ENCODE data around the gene CD74.

CD74 gene

GRCh38 chr5:150444770-150445169 is 32.1 kb upstream of the CD74 start:
- Histone ChIP-seq H3K36me3 (replicated peaks in 1 of 2; ENCODE audit: control insufficient read depth in 2 of 2, insufficient read depth in 2 of 2, low read length in 2 of 2) (peaks cover 51 to 65% of the 10 kb centered on the region in 2 donors), H2BK15ac (ENCODE audit: low read length) (no peak overlapping the region), H2AFZ (ENCODE audit: low read length) (no peak overlapping the region), H3K4ac (ENCODE audit: low read length) (no peak overlapping the region), H3K18ac (ENCODE audit: low read length) (no peak overlapping the region), H2AK5ac (ENCODE audit: low read depth, low read length) (no peak overlapping the region), H3K23ac (ENCODE audit: low read depth, low read length, poor library complexity) (no peak overlapping the region), H3K4me2 (ENCODE audit: insufficient read depth, low read length, poor library complexity, severe bottlenecking) (no peak overlapping the region), H3K4me3 (ENCODE audit: low read length in 2 of 2) (no peak overlapping the region), H2BK120ac (ENCODE audit: low read depth, low read length) (no peak overlapping the region), H3K9ac (ENCODE audit: low read depth, low read length, poor library complexity) (no peak overlapping the region), H2BK5ac (ENCODE audit: low read length) (no peak overlapping the region), H3K27me3 (ENCODE audit: control insufficient read depth in 3 of 3, insufficient read depth in 3 of 3, low read depth in 1 of 3, low read length in 3 of 3) (no peaks in the 10 kb centered on the region), H2BK12ac (ENCODE audit: low read length) (no peak overlapping the region), H4K91ac (ENCODE audit: low read depth, low read length, poor library complexity) (no peak overlapping the region), H3K9me3 (replicated peaks in 1 of 2; ENCODE audit: control insufficient read depth in 2 of 2, insufficient read depth in 1 of 2, low read depth in 1 of 2, low read length in 2 of 2) (peaks cover 0 to 1% of the 10 kb centered on the region in 2 donors), H3K27ac (replicated peaks; ENCODE audit: low read length) (no peak overlapping the region), H3K14ac (ENCODE audit: low read length) (no peak overlapping the region), H4K8ac (ENCODE audit: low read depth, low read length) (no peak overlapping the region), H3K79me1 (ENCODE audit: low read depth, low read length) (peaks cover 9% of the 10 kb centered on the region), H3K4me1 (ENCODE audit: control insufficient read depth in 2 of 2, insufficient read depth in 1 of 2, low read depth in 1 of 2, low read length in 2 of 2) (peaks cover 6 to 10% of the 10 kb centered on the region in 2 donors)
- DNase-seq (ENCODE audit: low spot score) = no peak
- WGBS, 2 donors (ENCODE audit: extremely low coverage in 2 of 2, insufficient read length in 2 of 2, insufficient replicate concordance in 1 of 2) = no CpG with 5 or more reads among the region's 9 CpGs

- Histone ChIP-seq H3K4me1 (ENCODE audit: control insufficient read depth in 2 of 2, insufficient read depth in 1 of 2, low read depth in 1 of 2, low read length in 2 of 2) (peaks cover 6 to 9% of the 10 kb centered on the region in 2 donors), H2AK5ac (ENCODE audit: low read depth, low read length) (no peak overlapping the region), H3K79me1 (ENCODE audit: low read depth, low read length) (peaks cover 9% of the 10 kb centered on the region), H3K18ac (ENCODE audit: low read length) (no peak overlapping the region), H3K27ac (replicated peaks; ENCODE audit: low read length) (no peak overlapping the region), H4K91ac (ENCODE audit: low read depth, low read length, poor library complexity) (no peak overlapping the region), H3K23ac (ENCODE audit: low read depth, low read length, poor library complexity) (peak overlapping the region; percentile 32), H3K14ac (ENCODE audit: low read length) (no peak overlapping the region), H3K4me2 (ENCODE audit: insufficient read depth, low read length, poor library complexity, severe bottlenecking) (no peak overlapping the region), H2BK120ac (ENCODE audit: low read depth, low read length) (no peak overlapping the region), H3K36me3 (replicated peaks in 1 of 2; ENCODE audit: control insufficient read depth in 2 of 2, insufficient read depth in 2 of 2, low read length in 2 of 2) (peaks cover 50 to 61% of the 10 kb centered on the region in 2 donors), H3K9ac (ENCODE audit: low read depth, low read length, poor library complexity) (no peak overlapping the region), H4K8ac (ENCODE audit: low read depth, low read length) (no peak overlapping the region), H2BK15ac (ENCODE audit: low read length) (no peak overlapping the region), H3K4me3 (ENCODE audit: low read length in 2 of 2) (no peak overlapping the region), H3K9me3 (replicated peaks in 1 of 2; ENCODE audit: control insufficient read depth in 2 of 2, insufficient read depth in 1 of 2, low read depth in 1 of 2, low read length in 2 of 2) (peaks cover 0 to 1% of the 10 kb centered on the region in 2 donors), H2BK5ac (ENCODE audit: low read length) (no peak overlapping the region), H3K4ac (ENCODE audit: low read length) (no peak overlapping the region), H2BK12ac (ENCODE audit: low read length) (no peak overlapping the region), H2AFZ (ENCODE audit: low read length) (no peak overlapping the region), H3K27me3 (ENCODE audit: control insufficient read depth in 3 of 3, insufficient read depth in 3 of 3, low read depth in 1 of 3, low read length in 3 of 3) (no peaks in the 10 kb centered on the region)
- no CpG with 5 or more reads among the region's 15 CpGs for WGBS, 2 donors (ENCODE audit: extremely low coverage in 2 of 2, insufficient read length in 2 of 2, insufficient replicate concordance in 1 of 2)
- no peak for DNase-seq (ENCODE audit: low spot score)
Measured at GRCh38 chr5:150443242-150444075, 30.7 kb upstream of the CD74 start.

GRCh38 chr5:150442699-150443080 is 30.0 kb upstream of the CD74 start:
- H3K18ac ChIP-seq (ENCODE audit: low read length) = no peak overlapping the region
- no peak overlapping the region for H2AK5ac ChIP-seq (ENCODE audit: low read depth, low read length)
- no peak overlapping the region for H3K9ac ChIP-seq (ENCODE audit: low read depth, low read length, poor library complexity)
- no peak overlapping the region for H2BK120ac ChIP-seq (ENCODE audit: low read depth, low read length)
- no peak overlapping the region for H2BK12ac ChIP-seq (ENCODE audit: low read length)
- peaks cover 0 to 1% of the 10 kb centered on the region in 2 donors for H3K9me3 ChIP-seq (replicated peaks in 1 of 2; ENCODE audit: control insufficient read depth in 2 of 2, insufficient read depth in 1 of 2, low read depth in 1 of 2, low read length in 2 of 2)
- no peak for DNase-seq (ENCODE audit: low spot score)
- H3K4me2 ChIP-seq (ENCODE audit: insufficient read depth, low read length, poor library complexity, severe bottlenecking) = no peak overlapping the region
- no CpG with 5 or more reads among the region's 6 CpGs for WGBS, 2 donors (ENCODE audit: extremely low coverage in 2 of 2, insufficient read length in 2 of 2, insufficient replicate concordance in 1 of 2)
- no peaks in the 10 kb centered on the region for H3K27me3 ChIP-seq (ENCODE audit: control insufficient read depth in 3 of 3, insufficient read depth in 3 of 3, low read depth in 1 of 3, low read length in 3 of 3)
- peaks cover 6% of the 10 kb centered on the region for H3K79me1 ChIP-seq (ENCODE audit: low read depth, low read length)
- no peak overlapping the region for H3K23ac ChIP-seq (ENCODE audit: low read depth, low read length, poor library complexity)
- no peak overlapping the region for H4K91ac ChIP-seq (ENCODE audit: low read depth, low read length, poor library complexity)
- H3K4ac ChIP-seq (ENCODE audit: low read length) = no peak overlapping the region
- no peak overlapping the region for H2BK15ac ChIP-seq (ENCODE audit: low read length)
- H2AFZ ChIP-seq (ENCODE audit: low read length) = no peak overlapping the region
- no peak overlapping the region for H3K4me3 ChIP-seq (ENCODE audit: low read length in 2 of 2)
- no peak overlapping the region for H3K27ac ChIP-seq (replicated peaks; ENCODE audit: low read length)
- peaks cover 44 to 53% of the 10 kb centered on the region in 2 donors for H3K36me3 ChIP-seq (replicated peaks in 1 of 2; ENCODE audit: control insufficient read depth in 2 of 2, insufficient read depth in 2 of 2, low read length in 2 of 2)
- H3K14ac ChIP-seq (ENCODE audit: low read length) = no peak overlapping the region
- peaks cover 0 to 3% of the 10 kb centered on the region in 2 donors for H3K4me1 ChIP-seq (ENCODE audit: control insufficient read depth in 2 of 2, insufficient read depth in 1 of 2, low read depth in 1 of 2, low read length in 2 of 2)
- no peak overlapping the region for H4K8ac ChIP-seq (ENCODE audit: low read depth, low read length)
- H2BK5ac ChIP-seq (ENCODE audit: low read length) = no peak overlapping the region

- no peak overlapping the region for H3K4me3 ChIP-seq (ENCODE audit: low read length in 2 of 2)
- no peak overlapping the region for H3K4ac ChIP-seq (ENCODE audit: low read length)
- no peak overlapping the region for H4K91ac ChIP-seq (ENCODE audit: low read depth, low read length, poor library complexity)
- H3K4me2 ChIP-seq (ENCODE audit: insufficient read depth, low read length, poor library complexity, severe bottlenecking) = no peak overlapping the region
- peaks cover 0 to 3% of the 10 kb centered on the region in 2 donors for H3K4me1 ChIP-seq (ENCODE audit: control insufficient read depth in 2 of 2, insufficient read depth in 1 of 2, low read depth in 1 of 2, low read length in 2 of 2)
- H3K79me1 ChIP-seq (ENCODE audit: low read depth, low read length) = peaks cover 5% of the 10 kb centered on the region
- H3K23ac ChIP-seq (ENCODE audit: low read depth, low read length, poor library complexity) = no peak overlapping the region
- no peak overlapping the region for H2AK5ac ChIP-seq (ENCODE audit: low read depth, low read length)
- H2BK120ac ChIP-seq (ENCODE audit: low read depth, low read length) = no peak overlapping the region
- H3K27me3 ChIP-seq (ENCODE audit: control insufficient read depth in 3 of 3, insufficient read depth in 3 of 3, low read depth in 1 of 3, low read length in 3 of 3) = no peaks in the 10 kb centered on the region
- H3K9ac ChIP-seq (ENCODE audit: low read depth, low read length, poor library complexity) = no peak overlapping the region
- no peak overlapping the region for H3K18ac ChIP-seq (ENCODE audit: low read length)
- no peak overlapping the region for H2BK5ac ChIP-seq (ENCODE audit: low read length)
- H4K8ac ChIP-seq (ENCODE audit: low read depth, low read length) = no peak overlapping the region
- H3K9me3 ChIP-seq (replicated peaks in 1 of 2; ENCODE audit: control insufficient read depth in 2 of 2, insufficient read depth in 1 of 2, low read depth in 1 of 2, low read length in 2 of 2) = peaks cover 0 to 1% of the 10 kb centered on the region in 2 donors
- no peak overlapping the region for H2BK15ac ChIP-seq (ENCODE audit: low read length)
- H2BK12ac ChIP-seq (ENCODE audit: low read length) = no peak overlapping the region
- no peak for DNase-seq (ENCODE audit: low spot score)
- no peak overlapping the region for H3K27ac ChIP-seq (replicated peaks; ENCODE audit: low read length)
- H2AFZ ChIP-seq (ENCODE audit: low read length) = no peak overlapping the region
- H3K14ac ChIP-seq (ENCODE audit: low read length) = no peak overlapping the region
- H3K36me3 ChIP-seq (replicated peaks in 1 of 2; ENCODE audit: control insufficient read depth in 2 of 2, insufficient read depth in 2 of 2, low read length in 2 of 2) = peaks cover 38 to 47% of the 10 kb centered on the region in 2 donors
- WGBS, 2 donors (ENCODE audit: extremely low coverage in 2 of 2, insufficient read length in 2 of 2, insufficient replicate concordance in 1 of 2) = no CpG with 5 or more reads among the region's 18 CpGs
Measured at GRCh38 chr5:150441813-150442698, 29.3 kb upstream of the CD74 start.
